SK-N-SH treated with all-trans-retinoic acid at 6 μM for 48 hours (cell line): Measurements from ENCODE around the gene ELOA.

Source experiments
- ARNTL ChIP-seq: fragments of 450-650 bp; formaldehyde crosslinking; IDR thresholded peaks from 2 replicates; pipeline ENCODE4 v1.5.0; 2020; ENCODE audit warnings: low read depth, mild to moderate bottlenecking, moderate library complexity, borderline replicate concordance
- CREB5 ChIP-seq: fragments of 250-450 bp; sonication (Bioruptor Pico); IDR thresholded peaks from 2 replicates; pipeline ENCODE4 v1.5.1; 2020; ENCODE audit warnings: low read depth, mild to moderate bottlenecking, moderate library complexity
- CSRNP3 ChIP-seq: fragments of 250-450 bp; sonication (Bioruptor Pico); IDR thresholded peaks from 2 replicates; pipeline ENCODE4 v1.5.1; 2021; ENCODE audit warnings: mild to moderate bottlenecking, moderate library complexity
- GLIS3 ChIP-seq: fragments of 250-450 bp; sonication (Bioruptor Pico); IDR thresholded peaks from 2 replicates; pipeline ENCODE4 v1.5.0; 2020; ENCODE audit warnings: mild to moderate bottlenecking, moderate library complexity
- ISL1 ChIP-seq: fragments of 250-450 bp; sonication (Bioruptor Pico); IDR thresholded peaks from 2 replicates; pipeline ENCODE4 v2.1.2; 2022; ENCODE audit warnings: mild to moderate bottlenecking, moderate library complexity
- OSR1 ChIP-seq: fragments of 250-450 bp; sonication (Bioruptor Pico); IDR thresholded peaks from 2 replicates; pipeline ENCODE4 v1.8.0; 2022; ENCODE audit warnings: moderate library complexity, mild to moderate bottlenecking, inconsistent platforms
- PATZ1 ChIP-seq: fragments of 250-450 bp; sonication (Bioruptor Pico); IDR thresholded peaks from 2 replicates; pipeline ENCODE4 v1.8.0; 2020; ENCODE audit warnings: mild to moderate bottlenecking, moderate library complexity, borderline replicate concordance
- POU6F1 ChIP-seq: fragments of 250-450 bp; sonication (Bioruptor Pico); IDR thresholded peaks from 2 replicates; pipeline ENCODE4 v1.8.0; 2021; ENCODE audit warnings: low read depth, mild to moderate bottlenecking, moderate library complexity, borderline replicate concordance
- RARB ChIP-seq: fragments of 250-450 bp; sonication (Bioruptor Pico); IDR thresholded peaks from 2 replicates; pipeline ENCODE4 v1.8.0; 2021; ENCODE audit warnings: mild to moderate bottlenecking, moderate library complexity
- TCF4 ChIP-seq: fragments of 250-450 bp; sonication (Bioruptor Pico); IDR thresholded peaks from 2 replicates; pipeline ENCODE4 v1.8.0; 2021; ENCODE audit warnings: mild to moderate bottlenecking, moderate library complexity, borderline replicate concordance
- ZFP30 ChIP-seq: fragments of 450-650 bp; formaldehyde crosslinking; IDR thresholded peaks from 2 replicates; pipeline ENCODE4 v1.5.0; 2022; ENCODE audit warnings: mild to moderate bottlenecking, moderate library complexity
- ZNF70 ChIP-seq: fragments of 450-650 bp; formaldehyde crosslinking; IDR thresholded peaks from 2 replicates; pipeline ENCODE4 v1.5.0; 2020; ENCODE audit warnings: mild to moderate bottlenecking, moderate library complexity
- ZNF8 ChIP-seq: fragments of 450-650 bp; formaldehyde crosslinking; IDR thresholded peaks from 2 replicates; pipeline ENCODE4 v1.5.0; 2020; ENCODE audit warnings: mild to moderate bottlenecking, moderate library complexity

- TF ChIP-seq RARB (CRISPR knock-in tag) (no peak), POU6F1 (CRISPR knock-in tag) (no peak), ZFP30 (CRISPR knock-in tag) (no peak), OSR1 (CRISPR knock-in tag) (no peak), CREB5 (CRISPR knock-in tag) (no peak), PATZ1 (CRISPR knock-in tag) (no peak), TCF4 (no peak), ZNF8 (CRISPR knock-in tag) (no peak), GLIS3 (CRISPR knock-in tag) (no peak), CSRNP3 (no peak), ARNTL (no peak), ZNF70 (CRISPR knock-in tag) (no peak), ISL1 (CRISPR knock-in tag) (no peak)
Measured at GRCh38 chr1:23748016-23748415, 4.7 kb downstream of the ELOA start.
